A549 (cell line): ENCODE measurements around the gene KCNQ2. TPM values are rescaled to one million over a fixed set of nuclear protein-coding genes. Genes with fewer than 3 reads are reported as not detected.

Experiments used
- ATAC-seq, 2 experiments: fragments of 200-7000 bp in 1 of 2; fragments of >200 bp in 1 of 2; cut with Nextera tagmentation in 1 of 2; cut with Tn5 transposase in 1 of 2; 3 replicates each; pipeline versions ENCODE4 v1.8.0 to v1.9.1; 2018 to 2020; ENCODE audit warnings: mild to moderate bottlenecking in 1 of 2, moderate library complexity in 1 of 2
- CTCF ChIA-PET: fragments of 300-600 bp; sonication (Branson Sonifier 250); formaldehyde crosslinking; extraction: SDS; loops from one replicate; lab custom pipeline; 2021; ENCODE audit warnings: antibody characterized with exemption, inconsistent platforms; lab: Yijun Ruan, JAX
- POLR2A ChIA-PET: fragments of 350-600 bp; formaldehyde crosslinking; extraction: SDS; loops from one replicate; lab custom pipeline; 2021; ENCODE audit warnings: antibody characterized with exemption, inconsistent platforms; lab: Yijun Ruan, JAX
- DNase-seq, 2 experiments: peaks; one replicate each; pipeline versions ENCODE4 v3.0.0 to v3.0.0-alpha.2; 2011 to 2016; ENCODE audit warnings: low read depth in 1 of 2, low spot score in 1 of 2
- FAIRE-seq: peaks from 2 replicates; lab custom pipeline; 2011; peaks lifted over from hg19 to GRCh38; lab: Jason Lieb, UNC
- H3K27ac ChIP-seq, 2 experiments: fragments of >200 bp; sonication (Bioruptor Twin); formaldehyde crosslinking; 3 replicates each; pipeline ENCODE4 v1.5.1; 2016 to 2017
- H3K4me1 ChIP-seq: fragments of >200 bp; sonication (Bioruptor Twin); formaldehyde crosslinking; 3 replicates; pipeline ENCODE4 v1.6.1; 2016
- H3K4me2 ChIP-seq: fragments of >200 bp; sonication (Bioruptor Twin); formaldehyde crosslinking; 3 replicates; pipeline ENCODE4 v1.6.1; 2016
- H3K4me3 ChIP-seq: fragments of >200 bp; sonication (Bioruptor Twin); formaldehyde crosslinking; 3 replicates; pipeline ENCODE4 v1.5.1; 2016
- H3K9me3 ChIP-seq: fragments of >200 bp; sonication (Bioruptor Twin); formaldehyde crosslinking; 3 replicates; pipeline ENCODE4 v1.6.1; 2016
- CBX2 ChIP-seq: fragments of 200-600 bp; sonication (generic); IDR thresholded peaks from 2 replicates; pipeline ENCODE4 v1.6.1; 2016; ENCODE audit warnings: low read depth, mild to moderate bottlenecking, borderline replicate concordance
- CHD2 ChIP-seq: fragments of 150-350 bp; IDR thresholded peaks from 2 replicates; pipeline ENCODE4 v1.6.1; 2014; ENCODE audit warnings: low read length; ENCODE audit not compliant: partially characterized antibody
- EHMT2 ChIP-seq: fragments of 200-600 bp; sonication (generic); IDR thresholded peaks from 2 replicates; pipeline ENCODE4 v1.6.1; 2016; ENCODE audit warnings: antibody characterized with exemption, low read depth, mild to moderate bottlenecking, moderate library complexity
- FOSL2 ChIP-seq, 2 experiments: fragments of 450-650 bp in 1 of 2; fragments of >200 bp in 1 of 2; sonication (Bioruptor Twin) in 1 of 2; formaldehyde crosslinking; IDR thresholded peaks; 2 replicates each; pipeline versions ENCODE4 v1.5.0 to v1.6.1; 2016 to 2020; ENCODE audit warnings: mild to moderate bottlenecking in 1 of 2, moderate library complexity in 1 of 2
- FOXS1 ChIP-seq: fragments of 250-450 bp; sonication (Bioruptor Pico); IDR thresholded peaks from 2 replicates; pipeline ENCODE4 v1.5.0; 2020; ENCODE audit warnings: mild to moderate bottlenecking, moderate library complexity
- JUNB ChIP-seq: fragments of >200 bp; sonication (Bioruptor Twin); formaldehyde crosslinking; IDR thresholded peaks from 2 replicates; pipeline ENCODE4 v1.6.1; 2016
- NFE2L2 ChIP-seq: fragments of 150-350 bp; conservative IDR thresholded peaks from 2 replicates; pipeline ENCODE4 v1.6.1; 2014; ENCODE audit warnings: low read length
- NPAS2 ChIP-seq: fragments of 250-450 bp; sonication (Bioruptor Pico); IDR thresholded peaks from 2 replicates; pipeline ENCODE4 v1.8.0; 2022; ENCODE audit warnings: mild to moderate bottlenecking, moderate library complexity, borderline replicate concordance
- NR3C1 ChIP-seq: fragments of >200 bp; sonication (Bioruptor Twin); formaldehyde crosslinking; IDR thresholded peaks from 3 replicates; pipeline ENCODE4 v1.6.1; 2017
- PHF8 ChIP-seq: fragments of 200-600 bp; sonication (generic); IDR thresholded peaks from 2 replicates; pipeline ENCODE4 v1.6.1; 2016; ENCODE audit warnings: low read depth, mild to moderate bottlenecking, antibody characterized with exemption, moderate library complexity, borderline replicate concordance
- POLR2AphosphoS2 ChIP-seq: conservative IDR thresholded peaks from 2 replicates; pipeline ENCODE4 v1.6.1; 2012; ENCODE audit warnings: low read length, improper control_type of control experiment, inconsistent platforms
- RFX5 ChIP-seq: fragments of 450-650 bp; IDR thresholded peaks from 2 replicates; pipeline ENCODE4 v1.7.1; 2014; ENCODE audit warnings: antibody characterized with exemption, mild to moderate bottlenecking, moderate library complexity
- RNF2 ChIP-seq: fragments of 200-600 bp; sonication (generic); IDR thresholded peaks from 2 replicates; pipeline ENCODE4 v1.6.1; 2016; ENCODE audit warnings: low read depth, mild to moderate bottlenecking, antibody characterized with exemption, moderate library complexity, borderline replicate concordance
- SMC3 ChIP-seq: fragments of >200 bp; sonication (Bioruptor Twin); formaldehyde crosslinking; IDR thresholded peaks from 3 replicates; pipeline ENCODE4 v1.6.1; 2018; ENCODE audit warnings: inconsistent platforms
- TFCP2L1 ChIP-seq: fragments of 250-450 bp; sonication (Bioruptor Pico); IDR thresholded peaks from 2 replicates; pipeline ENCODE4 v1.5.0; 2021; ENCODE audit warnings: mild to moderate bottlenecking
- TP53 ChIP-seq: fragments of 250-450 bp; sonication (Bioruptor Pico); IDR thresholded peaks from 2 replicates; pipeline ENCODE4 v1.5.0; 2021; ENCODE audit warnings: mild to moderate bottlenecking, moderate library complexity
- ZNF302 ChIP-seq: fragments of 250-450 bp; sonication (Bioruptor Pico); IDR thresholded peaks from 2 replicates; pipeline ENCODE4 v1.9.0; 2021; ENCODE audit warnings: inconsistent platforms, mild to moderate bottlenecking, moderate library complexity
- ZSCAN20 ChIP-seq: fragments of 250-450 bp; sonication (Bioruptor Pico); IDR thresholded peaks from 2 replicates; pipeline ENCODE4 v1.8.0; 2022; ENCODE audit warnings: mild to moderate bottlenecking, moderate library complexity
- WGBS: methylation state at CpG from one replicate; pipeline ENCODE4 v1.1.6; 2017; ENCODE audit errors: missing lambda C conversion rate; 5-methylcytosine and 5-hydroxymethylcytosine counted together
- polyA plus RNA-seq, 4 experiments: library from polyadenylated mRNA; depleted of rRNA in 3 of 4; stranded (reverse); fragments of >200 nt; fragmentation: RNase III in 1 of 4; extraction: RNeasy Plus Mini Kit Qiagen cat#74134 plus additional on column Dnase treatment in 1 of 4; gene quantifications; 2 replicates in 3 of 4; 3 replicates in 1 of 4; pipeline ENCODE4 v1.2.3, GENCODE V29; 2011 to 2017
- TF ChIP-seq, protein P1 (sequence below): fragments of 150-350 bp; IDR thresholded peaks from 2 replicates; pipeline ENCODE4 v1.6.1; 2014; ENCODE audit warnings: low read depth, mild to moderate bottlenecking, low read length
- TF ChIP-seq, protein P2 (sequence below): IDR thresholded peaks from 2 replicates; pipeline ENCODE4 v1.6.1; 2012
- TF ChIP-seq, protein P3 (sequence below): fragments of >200 bp; sonication (Bioruptor Twin); formaldehyde crosslinking; IDR thresholded peaks from 2 replicates; pipeline ENCODE4 v1.6.1; 2016
- TF ChIP-seq, protein P4 (sequence below): fragments of 250-450 bp; sonication (Bioruptor Pico); IDR thresholded peaks from 2 replicates; pipeline ENCODE4 v1.5.0; 2021; ENCODE audit warnings: mild to moderate bottlenecking, moderate library complexity, borderline replicate concordance

KCNQ2 gene
- polyA plus RNA-seq, 2 of the 4 experiments (the other 2 are of a cell fraction), result 0.14 to 0.36 TPM

DNA sequence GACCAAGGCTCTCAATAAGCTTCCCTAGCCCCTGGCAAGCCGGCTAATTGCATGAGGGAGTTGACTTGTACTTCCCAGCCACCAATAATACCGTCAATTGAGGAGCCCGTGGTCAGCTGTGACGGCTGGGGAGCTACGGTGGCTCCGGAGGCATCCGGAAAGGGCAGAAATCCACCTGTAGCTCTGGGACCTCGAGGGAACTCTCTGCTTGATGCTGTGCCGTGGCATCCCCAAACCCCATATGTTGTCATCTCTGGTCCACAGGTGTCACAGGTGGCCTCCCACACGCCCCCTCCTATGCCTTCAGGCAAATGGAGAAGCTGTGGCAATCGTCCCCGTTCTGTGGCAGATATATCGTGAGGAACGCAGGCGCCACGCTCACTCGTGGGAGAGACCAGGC is 5.5 kb upstream of the KCNQ2 start (continued):
- TF ChIP-seq, protein P1, sequence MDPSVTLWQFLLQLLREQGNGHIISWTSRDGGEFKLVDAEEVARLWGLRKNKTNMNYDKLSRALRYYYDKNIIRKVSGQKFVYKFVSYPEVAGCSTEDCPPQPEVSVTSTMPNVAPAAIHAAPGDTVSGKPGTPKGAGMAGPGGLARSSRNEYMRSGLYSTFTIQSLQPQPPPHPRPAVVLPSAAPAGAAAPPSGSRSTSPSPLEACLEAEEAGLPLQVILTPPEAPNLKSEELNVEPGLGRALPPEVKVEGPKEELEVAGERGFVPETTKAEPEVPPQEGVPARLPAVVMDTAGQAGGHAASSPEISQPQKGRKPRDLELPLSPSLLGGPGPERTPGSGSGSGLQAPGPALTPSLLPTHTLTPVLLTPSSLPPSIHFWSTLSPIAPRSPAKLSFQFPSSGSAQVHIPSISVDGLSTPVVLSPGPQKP, result no peak
- TF ChIP-seq FOXS1 (CRISPR knock-in tag) (no peak), CBX2 (no peak)
- TF ChIP-seq, protein P2, sequence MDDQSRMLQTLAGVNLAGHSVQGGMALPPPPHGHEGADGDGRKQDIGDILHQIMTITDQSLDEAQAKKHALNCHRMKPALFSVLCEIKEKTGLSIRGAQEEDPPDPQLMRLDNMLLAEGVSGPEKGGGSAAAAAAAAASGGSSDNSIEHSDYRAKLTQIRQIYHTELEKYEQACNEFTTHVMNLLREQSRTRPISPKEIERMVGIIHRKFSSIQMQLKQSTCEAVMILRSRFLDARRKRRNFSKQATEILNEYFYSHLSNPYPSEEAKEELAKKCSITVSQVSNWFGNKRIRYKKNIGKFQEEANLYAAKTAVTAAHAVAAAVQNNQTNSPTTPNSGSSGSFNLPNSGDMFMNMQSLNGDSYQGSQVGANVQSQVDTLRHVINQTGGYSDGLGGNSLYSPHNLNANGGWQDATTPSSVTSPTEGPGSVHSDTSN, result no peak
- TF ChIP-seq, protein P3, sequence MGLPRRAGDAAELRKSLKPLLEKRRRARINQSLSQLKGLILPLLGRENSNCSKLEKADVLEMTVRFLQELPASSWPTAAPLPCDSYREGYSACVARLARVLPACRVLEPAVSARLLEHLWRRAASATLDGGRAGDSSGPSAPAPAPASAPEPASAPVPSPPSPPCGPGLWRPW, result no peak

DNA sequence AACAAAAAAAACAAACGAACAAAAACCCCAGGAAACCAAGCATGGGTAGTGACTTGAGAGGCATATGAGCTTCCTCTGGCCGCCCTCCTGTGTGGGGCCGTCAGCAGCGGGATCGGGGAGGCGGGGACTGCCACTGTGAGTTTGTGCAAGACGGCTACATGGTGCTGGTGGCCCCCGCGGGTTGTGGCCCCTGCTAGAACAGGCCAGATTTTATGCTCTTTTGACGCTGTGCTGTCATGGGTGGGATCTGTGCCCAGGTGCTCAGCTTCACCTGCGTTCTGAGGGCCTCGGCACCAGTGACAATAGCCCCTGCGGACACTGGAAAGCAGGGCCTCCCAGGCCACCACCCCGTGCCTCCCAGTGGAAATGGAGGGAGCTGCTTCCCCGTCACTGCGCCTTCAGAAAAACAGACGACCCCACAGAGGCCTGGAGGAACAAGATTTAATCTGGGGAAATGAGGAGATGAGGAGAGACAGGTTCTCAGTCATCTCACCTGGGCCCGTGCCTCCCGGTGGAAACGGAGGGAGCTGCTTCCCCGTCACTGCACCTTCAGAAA is 4.7 kb upstream of the KCNQ2 start:
- Histone ChIP-seq H3K4me2 (no peak overlapping the region), H3K27ac (no peak overlapping the region), H3K4me1 (peaks cover 6% of the 10 kb centered on the region; the same call in 2 of the 3 replicates), H3K4me3 (no peak overlapping the region), H3K9me3 (no peaks in the 10 kb centered on the region)
- TF ChIP-seq ZSCAN20 (CRISPR knock-in tag), result no peak
- no peak for TF ChIP-seq JUNB
- TF ChIP-seq, protein P1, result no peak
- TF ChIP-seq CHD2, result no peak
- TF ChIP-seq NPAS2 (CRISPR knock-in tag), result no peak
- TF ChIP-seq SMC3, result no peak
- no peak for TF ChIP-seq NFE2L2
- TF ChIP-seq PHF8, result no peak
- TF ChIP-seq TFCP2L1 (CRISPR knock-in tag), result no peak
- TF ChIP-seq, protein P4, sequence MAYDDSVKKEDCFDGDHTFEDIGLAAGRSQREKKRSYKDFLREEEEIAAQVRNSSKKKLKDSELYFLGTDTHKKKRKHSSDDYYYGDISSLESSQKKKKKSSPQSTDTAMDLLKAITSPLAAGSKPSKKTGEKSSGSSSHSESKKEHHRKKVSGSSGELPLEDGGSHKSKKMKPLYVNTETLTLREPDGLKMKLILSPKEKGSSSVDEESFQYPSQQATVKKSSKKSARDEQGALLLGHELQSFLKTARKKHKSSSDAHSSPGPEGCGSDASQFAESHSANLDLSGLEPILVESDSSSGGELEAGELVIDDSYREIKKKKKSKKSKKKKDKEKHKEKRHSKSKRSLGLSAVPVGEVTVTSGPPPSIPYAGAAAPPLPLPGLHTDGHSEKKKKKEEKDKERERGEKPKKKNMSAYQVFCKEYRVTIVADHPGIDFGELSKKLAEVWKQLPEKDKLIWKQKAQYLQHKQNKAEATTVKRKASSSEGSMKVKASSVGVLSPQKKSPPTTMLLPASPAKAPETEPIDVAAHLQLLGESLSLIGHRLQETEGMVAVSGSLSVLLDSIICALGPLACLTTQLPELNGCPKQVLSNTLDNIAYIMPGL (CRISPR knock-in tag), result no peak
- no peak for TF ChIP-seq TP53 (CRISPR knock-in tag)
- TF ChIP-seq POLR2AphosphoS2, result no peak
- no peak for TF ChIP-seq EHMT2
- no peak for TF ChIP-seq NR3C1
- TF ChIP-seq RFX5, result no peak
- no peak for TF ChIP-seq FOSL2 (IDR thresholded peaks at IDR 0.05)
- no peak for TF ChIP-seq FOSL2 (CRISPR knock-in tag; IDR thresholded peaks at IDR 0.05)
- no peak for TF ChIP-seq ZNF302
- TF ChIP-seq CBX2, result no peak
- no peak for TF ChIP-seq FOXS1 (CRISPR knock-in tag)
- TF ChIP-seq RNF2, result no peak
- DNase-seq (no peak), ATAC-seq (no peak), FAIRE-seq (no peak)
- 51% methylated on average over 21 of the region's 21 CpGs for WGBS
- POLR2A ChIA-PET, result no interaction called here
- CTCF ChIA-PET, result interaction anchor here (0.6 to 2.0 kb wide), 3 partner anchors 19 to 378 kb away, joined by 3 to 11 read pairs (median 4); no protein-coding TSS in a partner anchor
